WERI-Rb-1 (cell line): ENCODE data around the gene SMNDC1.

Experiments used
- DNase-seq: peaks from one replicate; pipeline ENCODE4 v3.0.0-alpha.2; 2020
- H3K27ac ChIP-seq: fragments of 250-450 bp; sonication (Bioruptor Pico); 2 replicates; pipeline ENCODE4 v1.5.1; 2020; ENCODE audit warnings: mild to moderate bottlenecking, moderate library complexity
- H3K27me3 ChIP-seq: fragments of 250-450 bp; sonication (Bioruptor Pico); 2 replicates; pipeline ENCODE4 v1.5.1; 2021; ENCODE audit warnings: mild to moderate bottlenecking, low read depth, moderate library complexity; ENCODE audit not compliant: insufficient read depth, severe bottlenecking
- H3K36me3 ChIP-seq: fragments of 250-450 bp; sonication (Bioruptor Pico); 2 replicates; pipeline ENCODE4 v1.5.1; 2020; ENCODE audit warnings: mild to moderate bottlenecking, moderate library complexity
- H3K4me3 ChIP-seq: 2 replicates; pipeline ENCODE4 v1.5.1; 2011; ENCODE audit warnings: low read depth, mild to moderate bottlenecking, control low read depth, low read length
- H3K9me3 ChIP-seq: fragments of 250-450 bp; sonication (Bioruptor Pico); 2 replicates; pipeline ENCODE4 v1.5.1; 2021; ENCODE audit warnings: mild to moderate bottlenecking, moderate library complexity; ENCODE audit not compliant: severe bottlenecking
- TF ChIP-seq, protein P1 (sequence below): IDR thresholded peaks from 2 replicates; pipeline ENCODE4 v1.5.1; 2011; ENCODE audit warnings: low read depth, mild to moderate bottlenecking, control low read depth, inconsistent platforms, low read length

Gene SMNDC1

DNA sequence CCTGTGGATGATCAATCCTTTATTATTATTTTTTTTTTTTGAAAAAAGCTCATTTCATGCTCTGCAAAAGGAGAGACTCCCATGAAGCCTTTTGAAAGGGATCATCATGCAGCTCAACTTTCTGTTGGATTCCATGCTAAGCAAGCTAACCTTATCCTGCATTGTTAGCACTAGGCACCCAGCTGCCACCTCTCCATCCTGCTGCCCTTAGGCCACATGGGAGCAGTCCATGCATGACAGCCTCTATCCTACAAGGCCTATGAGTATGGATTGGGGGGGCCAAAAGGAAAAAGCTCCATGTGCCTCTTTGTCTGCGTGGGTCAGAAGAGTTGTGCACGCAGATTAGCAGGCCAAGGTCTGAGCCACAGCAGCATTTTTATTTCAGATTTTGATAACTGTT, 19.2 kb downstream of the SMNDC1 start:
- Histone ChIP-seq H3K27ac (no peak overlapping the region), H3K27me3 (no peaks in the 10 kb centered on the region), H3K9me3 (no peaks in the 10 kb centered on the region), H3K36me3 (peaks cover 32% of the 10 kb centered on the region), H3K4me3 (no peak overlapping the region)
- TF ChIP-seq, protein P1, sequence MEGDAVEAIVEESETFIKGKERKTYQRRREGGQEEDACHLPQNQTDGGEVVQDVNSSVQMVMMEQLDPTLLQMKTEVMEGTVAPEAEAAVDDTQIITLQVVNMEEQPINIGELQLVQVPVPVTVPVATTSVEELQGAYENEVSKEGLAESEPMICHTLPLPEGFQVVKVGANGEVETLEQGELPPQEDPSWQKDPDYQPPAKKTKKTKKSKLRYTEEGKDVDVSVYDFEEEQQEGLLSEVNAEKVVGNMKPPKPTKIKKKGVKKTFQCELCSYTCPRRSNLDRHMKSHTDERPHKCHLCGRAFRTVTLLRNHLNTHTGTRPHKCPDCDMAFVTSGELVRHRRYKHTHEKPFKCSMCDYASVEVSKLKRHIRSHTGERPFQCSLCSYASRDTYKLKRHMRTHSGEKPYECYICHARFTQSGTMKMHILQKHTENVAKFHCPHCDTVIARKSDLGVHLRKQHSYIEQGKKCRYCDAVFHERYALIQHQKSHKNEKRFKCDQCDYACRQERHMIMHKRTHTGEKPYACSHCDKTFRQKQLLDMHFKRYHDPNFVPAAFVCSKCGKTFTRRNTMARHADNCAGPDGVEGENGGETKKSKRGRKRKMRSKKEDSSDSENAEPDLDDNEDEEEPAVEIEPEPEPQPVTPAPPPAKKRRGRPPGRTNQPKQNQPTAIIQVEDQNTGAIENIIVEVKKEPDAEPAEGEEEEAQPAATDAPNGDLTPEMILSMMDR: no peak
- DNase-seq: peak; percentile 31

DNA sequence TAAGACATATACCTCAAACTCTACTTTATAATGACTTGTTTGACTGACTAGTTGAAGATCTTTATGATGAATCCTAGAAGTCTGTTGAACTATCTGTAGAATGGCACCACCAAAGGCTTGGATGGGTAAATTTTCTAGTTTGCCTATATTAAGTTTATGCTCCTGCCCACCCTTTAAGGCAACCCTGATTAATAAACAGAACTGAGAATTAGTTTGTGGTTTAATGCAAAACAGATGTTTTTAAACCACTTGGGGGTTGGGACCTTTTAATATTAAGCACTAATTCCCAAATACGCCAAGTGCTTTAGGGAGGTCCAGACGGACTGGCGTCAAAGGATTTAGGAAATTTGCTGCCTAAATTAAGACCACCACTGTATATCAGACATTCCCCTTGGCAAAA, 20.5 kb downstream of the SMNDC1 start:
- no peaks in the 10 kb centered on the region for H3K27me3 ChIP-seq
- TF ChIP-seq, protein P1: no peak
- no peaks in the 10 kb centered on the region for H3K9me3 ChIP-seq
- peaks cover 27% of the 10 kb centered on the region for H3K36me3 ChIP-seq
- no peak overlapping the region for H3K4me3 ChIP-seq
- no peak for DNase-seq
- no peak overlapping the region for H3K27ac ChIP-seq

DNA sequence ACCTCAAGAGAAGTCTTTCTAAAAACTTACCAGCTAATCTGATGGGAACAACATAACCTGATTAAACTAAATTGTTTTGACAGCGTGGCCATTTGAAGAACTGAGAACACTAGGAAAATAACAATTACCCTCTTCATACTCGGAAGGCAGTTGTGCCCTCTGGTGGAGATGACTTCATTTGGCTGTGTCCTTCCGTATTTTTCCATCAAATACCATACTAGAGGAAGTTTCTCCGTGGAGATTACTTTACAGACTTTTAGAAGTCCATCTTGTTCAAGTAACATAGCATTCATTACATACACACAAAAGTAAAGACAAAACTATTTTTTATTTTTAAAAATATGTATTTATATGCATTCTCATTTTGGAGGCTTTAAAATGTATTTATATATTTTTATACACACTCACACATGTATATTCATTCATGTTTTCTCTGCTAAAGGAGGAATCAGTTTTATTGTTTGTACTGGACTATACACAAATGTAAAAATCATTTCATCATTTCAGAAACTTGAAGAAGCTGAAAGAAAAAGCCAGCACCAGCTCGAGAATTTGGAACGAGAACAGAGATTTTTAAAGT, 25.2 kb downstream of the SMNDC1 start:
- peak; percentile 43 for DNase-seq
- Histone ChIP-seq H3K36me3 (peaks cover 3% of the 10 kb centered on the region), H3K4me3 (no peak overlapping the region), H3K9me3 (no peaks in the 10 kb centered on the region), H3K27ac (no peak overlapping the region), H3K27me3 (no peaks in the 10 kb centered on the region)
- TF ChIP-seq, protein P1: peak; percentile 58

DNA sequence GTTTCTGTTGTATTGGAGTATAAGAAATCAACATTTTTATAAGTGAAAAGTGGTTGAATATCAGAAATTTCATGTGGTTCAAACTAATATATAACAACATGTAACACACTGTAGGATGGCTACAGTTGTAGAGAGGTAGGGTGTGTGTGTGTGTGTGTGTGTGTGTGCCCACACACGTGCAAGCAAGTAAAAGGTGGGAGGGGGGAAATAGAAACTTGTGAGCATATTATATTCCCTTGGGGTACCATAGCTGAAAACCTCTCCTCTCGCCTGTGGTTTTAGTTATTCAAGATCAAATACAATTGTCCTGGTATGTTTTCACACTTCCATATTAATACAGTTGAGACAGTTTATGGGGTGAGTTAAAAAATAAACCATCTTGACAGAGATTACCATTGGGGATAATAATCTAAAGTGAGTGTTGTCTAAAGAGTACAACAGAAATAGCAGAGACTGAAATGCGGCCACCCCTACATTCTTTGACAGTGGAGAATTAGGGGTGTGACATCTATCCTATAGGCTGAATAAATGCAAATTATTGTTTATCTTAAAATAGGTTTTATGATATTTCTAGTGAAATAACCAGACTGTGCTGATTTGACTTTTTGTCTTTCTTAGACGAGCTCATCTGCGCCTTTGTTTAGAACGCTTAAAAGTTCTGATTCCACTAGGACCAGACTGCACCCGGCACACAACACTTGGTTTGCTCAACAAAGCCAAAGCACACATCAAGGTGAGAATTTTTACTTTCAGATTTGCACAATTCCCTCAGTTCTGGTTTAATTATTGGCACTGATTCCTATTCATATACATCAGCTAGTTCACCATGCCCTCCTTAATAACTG, 25.9 kb downstream of the SMNDC1 start:
- Histone ChIP-seq H3K36me3 (peaks cover 3% of the 10 kb centered on the region), H3K9me3 (no peaks in the 10 kb centered on the region), H3K4me3 (no peak overlapping the region), H3K27ac (no peak overlapping the region), H3K27me3 (no peaks in the 10 kb centered on the region)
- TF ChIP-seq, protein P1: no peak
- no peak for DNase-seq

DNA sequence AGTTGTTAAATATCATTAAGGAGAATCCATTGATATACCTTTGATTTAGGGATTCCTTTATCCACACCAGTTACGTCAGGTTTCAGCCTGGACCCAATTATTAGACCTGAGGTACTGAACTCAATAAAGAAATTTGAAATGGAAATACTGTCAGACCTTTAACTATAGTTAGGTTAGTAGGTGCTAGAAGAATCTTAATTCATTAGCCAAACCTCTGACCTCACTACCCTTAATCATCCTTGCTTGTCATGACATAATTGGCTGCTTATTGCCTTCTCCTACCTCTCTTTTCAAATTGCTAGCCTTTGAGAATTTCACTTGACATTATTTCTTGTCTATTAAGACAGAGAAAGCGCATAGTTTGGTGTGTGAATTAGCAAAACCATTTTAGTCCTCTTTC, 27.1 kb downstream of the SMNDC1 start:
- H3K4me3 ChIP-seq: no peak overlapping the region
- H3K9me3 ChIP-seq: no peaks in the 10 kb centered on the region
- TF ChIP-seq, protein P1: no peak
- no peak overlapping the region for H3K27ac ChIP-seq
- no peak for DNase-seq
- H3K27me3 ChIP-seq: no peaks in the 10 kb centered on the region
- peaks cover 3% of the 10 kb centered on the region for H3K36me3 ChIP-seq
